Muscle layer of duodenum (tissue), 2 donors: Measurements from ENCODE around the gene APOBEC3G.
"Not testable (repeated sequence)": the region's sequence is repeated elsewhere in the genome, so short reads cannot be mapped to it uniquely, and the experiment has no call there.

Experiments
- H3K27ac ChIP-seq: one replicate; pipeline ENCODE4 v1.7.0; 2013; ENCODE audit warnings: mild to moderate bottlenecking, low read length
- H3K27me3 ChIP-seq: one replicate; pipeline ENCODE4 v1.7.0; 2013; ENCODE audit warnings: low read depth, mild to moderate bottlenecking, control low read depth, low read length
- H3K36me3 ChIP-seq, 2 donors: one replicate each; pipeline ENCODE4 v1.7.0; 2013; ENCODE audit warnings: low read length in 2 of 2, control low read depth in 1 of 2, mild to moderate bottlenecking in 1 of 2; ENCODE audit not compliant: insufficient read depth in 2 of 2, control insufficient read depth in 1 of 2
- H3K4me1 ChIP-seq, 2 donors: one replicate each; pipeline ENCODE4 v1.7.0; 2013; ENCODE audit warnings: low read length in 2 of 2, mild to moderate bottlenecking in 2 of 2, control low read depth in 1 of 2, moderate library complexity in 1 of 2; ENCODE audit not compliant: insufficient read depth in 2 of 2, control insufficient read depth in 1 of 2
- H3K4me3 ChIP-seq, 2 donors: one replicate each; pipeline ENCODE4 v1.7.0; 2013; ENCODE audit warnings: low read length in 2 of 2, low read depth in 1 of 2, mild to moderate bottlenecking in 1 of 2
- H3K9me3 ChIP-seq, 2 donors: one replicate each; pipeline ENCODE4 v1.7.0; 2013; ENCODE audit warnings: low read length in 2 of 2, control low read depth in 1 of 2, mild to moderate bottlenecking in 1 of 2; ENCODE audit not compliant: control insufficient read depth in 1 of 2
- donor health status: healthy.

The APOBEC3G gene

DNA sequence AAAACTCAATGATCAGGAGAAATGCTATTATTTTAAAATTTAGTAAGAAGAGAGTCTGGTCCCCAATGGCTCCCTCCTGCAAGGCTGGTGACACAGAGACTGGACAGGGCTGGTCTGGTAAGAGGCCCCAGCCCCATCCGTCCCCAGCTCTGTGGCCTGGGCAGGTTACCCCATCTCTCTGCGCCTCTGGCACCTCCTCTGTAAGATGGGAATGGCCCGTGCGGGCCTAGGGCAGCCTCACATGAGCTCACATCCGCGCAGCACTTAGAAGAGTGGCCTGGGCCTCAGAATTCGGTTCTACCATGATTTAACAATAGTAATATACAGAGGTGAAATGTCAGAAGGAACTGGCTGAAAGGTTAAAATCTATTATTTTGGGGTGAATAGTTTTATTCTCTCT lies 35.2 kb upstream of the APOBEC3G start:
- Histone ChIP-seq H3K4me3 (no peak overlapping the region), H3K27ac (no peak overlapping the region), H3K36me3 (no peaks in the 10 kb centered on the region), H3K9me3 (no peaks in the 10 kb centered on the region), H3K27me3 (no peaks in the 10 kb centered on the region), H3K4me1 (peaks cover 0 to 10% of the 10 kb centered on the region in 2 donors)

DNA sequence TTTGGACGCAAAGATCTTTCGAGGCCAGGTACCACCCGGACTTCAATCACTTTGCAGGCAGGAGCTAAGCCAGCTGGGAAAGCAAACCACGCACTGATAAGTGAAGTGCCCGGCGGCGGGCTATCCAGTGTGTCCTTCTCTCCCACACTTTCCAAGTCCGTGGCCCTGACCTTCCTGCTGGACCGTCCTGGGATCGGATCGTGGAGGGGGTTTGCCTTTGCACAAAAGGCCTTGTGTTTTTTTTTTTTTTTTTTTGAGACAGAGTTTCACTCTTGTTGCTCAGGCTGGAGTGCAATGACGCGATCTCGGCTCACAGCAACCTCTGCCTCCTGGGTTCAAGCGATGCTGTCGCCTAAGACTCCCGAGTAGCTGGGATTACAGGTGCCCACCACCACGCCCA lies 34.0 kb upstream of the APOBEC3G start:
- H3K4me1 ChIP-seq, H3K27ac ChIP-seq: not testable (repeated sequence)

DNA sequence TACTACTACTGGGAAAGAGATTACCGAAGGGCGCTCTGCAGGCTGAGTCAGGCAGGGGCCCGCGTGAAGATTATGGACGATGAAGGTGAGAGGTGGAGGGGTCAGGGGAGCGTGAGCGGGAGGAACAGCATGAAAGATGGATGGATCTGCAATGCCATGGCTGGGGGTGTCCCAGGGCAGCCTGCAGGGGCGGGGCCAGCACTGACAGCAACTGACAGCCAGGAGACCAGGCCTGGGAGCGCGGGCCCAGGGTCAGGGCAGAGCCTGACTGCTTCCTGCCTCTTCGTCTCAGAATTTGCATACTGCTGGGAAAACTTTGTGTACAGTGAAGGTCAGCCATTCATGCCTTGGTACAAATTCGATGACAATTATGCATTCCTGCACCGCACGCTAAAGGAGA lies 31.9 kb upstream of the APOBEC3G start:
- H3K36me3 ChIP-seq, H3K4me3 ChIP-seq, H3K27ac ChIP-seq, H3K9me3 ChIP-seq, H3K27me3 ChIP-seq, H3K4me1 ChIP-seq: not testable (repeated sequence)

More for the DNA sequence above, 34.0 kb upstream of the APOBEC3G start:
- not testable (repeated sequence) for H3K4me3 ChIP-seq, H3K9me3 ChIP-seq, H3K36me3 ChIP-seq, H3K27me3 ChIP-seq

DNA sequence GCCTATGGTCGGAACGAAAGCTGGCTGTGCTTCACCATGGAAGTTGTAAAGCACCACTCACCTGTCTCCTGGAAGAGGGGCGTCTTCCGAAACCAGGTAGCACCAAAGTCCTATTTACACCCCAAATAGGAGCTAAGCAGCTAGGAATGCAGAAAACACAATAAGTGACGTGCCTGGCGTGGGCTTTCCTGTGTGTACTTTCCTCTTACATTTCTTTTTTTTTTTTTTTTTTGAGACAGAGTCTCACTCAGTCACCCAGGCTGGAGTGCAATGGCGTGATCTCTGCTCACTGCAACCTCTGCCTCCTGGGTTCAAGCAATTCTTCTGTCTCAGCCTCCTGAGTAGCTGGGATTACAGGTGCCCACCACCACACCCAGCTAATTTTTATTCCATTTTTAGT lies 27.6 kb upstream of the APOBEC3G start:
- not testable (repeated sequence) for H3K4me1 ChIP-seq, H3K36me3 ChIP-seq, H3K27ac ChIP-seq, H3K4me3 ChIP-seq, H3K9me3 ChIP-seq, H3K27me3 ChIP-seq

DNA sequence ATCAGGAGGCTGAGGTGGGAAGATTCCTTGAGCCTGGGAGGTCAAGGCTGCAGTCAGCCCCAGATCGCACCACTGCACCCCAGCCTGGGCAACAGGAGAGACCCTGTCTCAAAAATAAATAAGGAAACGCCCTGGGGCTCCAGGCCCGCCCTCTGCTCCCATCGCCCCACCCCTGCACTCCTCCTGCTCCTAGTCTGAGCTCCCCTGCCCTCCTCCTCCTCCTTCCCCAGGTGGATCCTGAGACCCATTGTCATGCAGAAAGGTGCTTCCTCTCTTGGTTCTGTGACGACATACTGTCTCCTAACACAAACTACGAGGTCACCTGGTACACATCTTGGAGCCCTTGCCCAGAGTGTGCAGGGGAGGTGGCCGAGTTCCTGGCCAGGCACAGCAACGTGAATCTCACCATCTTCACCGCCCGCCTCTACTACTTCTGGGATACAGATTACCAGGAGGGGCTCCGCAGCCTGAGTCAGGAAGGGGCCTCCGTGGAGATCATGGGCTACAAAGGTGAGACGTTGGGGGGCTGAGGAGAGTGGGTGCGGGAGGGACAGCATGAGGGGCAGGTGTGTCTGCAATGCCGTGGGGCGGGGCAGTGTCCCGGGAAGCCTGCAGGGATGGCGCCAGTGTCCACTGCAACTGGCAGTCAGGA lies 25.1 kb upstream of the APOBEC3G start:
- H3K36me3 ChIP-seq, H3K27ac ChIP-seq, H3K4me1 ChIP-seq: not testable (repeated sequence)

DNA sequence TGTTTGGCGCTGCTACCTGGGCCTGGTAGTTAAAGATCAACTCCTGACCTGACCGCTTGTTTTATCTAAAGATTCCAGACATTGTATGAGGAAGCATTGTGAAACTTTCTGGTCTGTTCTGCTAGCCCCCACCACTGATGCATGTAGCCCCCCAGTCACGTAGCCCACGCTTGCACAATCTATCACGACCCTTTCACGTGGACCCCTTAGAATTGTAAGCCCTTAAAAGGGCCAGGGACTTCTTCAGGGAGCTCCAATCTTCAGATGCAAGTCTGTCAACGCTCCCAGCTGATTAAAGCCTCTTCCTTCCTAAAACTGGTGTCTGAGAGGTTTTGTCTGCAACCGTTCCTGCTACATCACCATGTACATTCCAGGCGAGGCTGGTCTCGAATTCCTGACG lies 21.4 kb upstream of the APOBEC3G start:
- Histone ChIP-seq H3K4me1 (no peaks in the 10 kb centered on the region), H3K27ac (no peak overlapping the region), H3K27me3 (no peaks in the 10 kb centered on the region), H3K36me3 (no peaks in the 10 kb centered on the region), H3K4me3 (no peak overlapping the region), H3K9me3 (no peaks in the 10 kb centered on the region)

More for the DNA sequence above, 25.1 kb upstream of the APOBEC3G start:
- not testable (repeated sequence) for H3K27me3 ChIP-seq, H3K9me3 ChIP-seq, H3K4me3 ChIP-seq

DNA sequence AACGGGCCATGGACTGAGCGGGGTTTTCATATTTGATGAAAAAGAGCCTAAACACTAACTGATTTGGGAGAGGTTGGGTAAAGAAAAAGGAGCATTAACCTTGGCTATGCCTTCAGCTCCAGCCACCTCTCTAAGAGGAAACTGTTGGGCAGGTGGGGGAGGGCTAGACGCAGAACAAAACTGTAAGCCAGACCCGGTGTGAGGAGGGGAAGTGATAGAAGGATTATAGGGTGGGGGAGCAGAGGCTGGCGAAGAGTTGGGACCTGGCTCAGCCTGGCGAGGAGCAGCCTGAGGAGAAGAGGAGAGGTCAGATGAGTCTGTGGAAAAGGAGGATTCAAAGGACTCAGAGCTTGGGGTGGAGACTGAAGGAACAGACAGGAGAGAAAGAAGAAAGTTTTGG lies 15.8 kb upstream of the APOBEC3G start:
- not testable (repeated sequence) for H3K4me1 ChIP-seq, H3K36me3 ChIP-seq, H3K4me3 ChIP-seq, H3K9me3 ChIP-seq, H3K27ac ChIP-seq, H3K27me3 ChIP-seq

DNA sequence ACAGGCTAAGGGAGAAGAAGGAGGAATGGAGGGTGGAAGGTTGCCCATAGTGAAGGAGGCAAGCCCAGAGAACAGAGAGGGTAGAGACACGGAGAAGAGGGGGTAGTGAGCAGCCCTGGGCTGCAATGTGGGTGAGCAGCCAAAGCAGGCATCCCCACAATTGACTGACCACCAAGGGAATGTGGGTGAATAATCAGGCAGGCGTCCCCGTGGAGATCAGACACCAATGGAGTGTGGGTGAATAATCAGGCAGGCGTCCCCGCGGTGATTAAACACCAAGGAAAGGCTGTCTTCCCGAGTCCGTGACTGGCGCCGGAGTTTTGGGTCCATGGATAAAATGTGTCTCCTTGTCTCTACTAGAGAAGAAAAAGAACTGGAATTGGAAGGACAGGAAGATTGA lies 15.1 kb upstream of the APOBEC3G start:
- not testable (repeated sequence) for H3K27me3 ChIP-seq, H3K27ac ChIP-seq, H3K9me3 ChIP-seq, H3K4me3 ChIP-seq, H3K36me3 ChIP-seq, H3K4me1 ChIP-seq

DNA sequence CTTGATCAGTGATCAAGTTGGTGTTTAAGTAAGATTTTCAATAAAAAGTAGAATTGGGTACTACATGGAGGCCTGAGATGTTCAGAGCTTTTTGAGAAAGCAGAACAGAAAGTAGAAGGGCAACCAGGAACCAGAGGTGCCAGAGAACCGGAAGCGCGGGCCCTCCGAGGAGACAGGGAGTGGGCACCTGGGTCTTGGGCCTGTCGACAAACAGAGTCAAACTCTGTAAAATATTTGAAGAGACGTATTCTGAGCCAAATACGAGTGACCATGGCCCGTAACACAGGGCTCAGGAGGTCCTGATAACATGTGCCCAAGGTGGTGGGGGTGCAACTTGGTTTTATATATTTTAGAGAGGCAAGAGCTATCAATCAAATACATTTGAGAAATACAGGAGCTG lies 13.2 kb upstream of the APOBEC3G start:
- not testable (repeated sequence) for H3K4me3 ChIP-seq, H3K36me3 ChIP-seq, H3K27me3 ChIP-seq, H3K4me1 ChIP-seq, H3K9me3 ChIP-seq, H3K27ac ChIP-seq

DNA sequence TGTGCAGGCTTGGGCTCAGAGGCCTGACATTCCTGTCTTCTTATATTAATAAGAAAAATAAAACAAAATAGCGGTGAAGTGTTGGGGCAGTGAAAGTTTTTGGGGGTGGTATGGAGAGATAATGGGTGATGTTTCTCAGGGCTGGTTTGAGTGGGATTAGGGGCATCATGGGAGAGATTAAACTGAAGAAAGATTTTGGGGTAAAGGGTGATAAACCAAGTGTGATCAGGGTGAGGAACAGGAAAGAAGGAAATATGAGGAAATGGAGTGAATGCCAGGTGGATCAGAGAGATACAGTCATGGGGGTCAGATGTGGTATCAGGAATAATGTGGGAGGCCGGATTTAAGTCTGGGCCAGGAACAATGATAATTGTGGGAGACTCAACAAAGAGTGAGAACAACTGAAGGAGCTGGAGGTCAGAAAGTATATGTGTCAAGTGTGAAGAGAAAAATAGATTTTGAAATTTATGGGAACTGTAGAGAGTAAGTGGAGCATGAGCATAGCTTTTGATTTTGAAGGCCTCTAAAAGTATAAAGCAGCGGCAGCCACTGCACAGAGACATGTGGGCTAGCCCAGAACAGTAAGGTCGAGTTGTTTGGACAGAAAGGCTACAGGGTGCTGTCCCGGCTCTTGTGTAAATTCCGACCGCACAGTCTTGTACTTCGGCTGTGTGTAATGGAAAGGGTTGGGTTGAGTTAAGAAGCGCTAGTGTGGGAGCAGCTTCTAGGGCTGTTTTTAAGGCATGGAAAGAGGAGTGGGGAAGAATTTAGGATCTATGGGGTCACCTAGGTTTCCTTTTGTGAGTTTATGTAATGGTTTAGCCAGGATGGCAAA lies 10.4 kb upstream of the APOBEC3G start:
- not testable (repeated sequence) for H3K27ac ChIP-seq, H3K9me3 ChIP-seq, H3K4me1 ChIP-seq, H3K4me3 ChIP-seq, H3K27me3 ChIP-seq, H3K36me3 ChIP-seq

DNA sequence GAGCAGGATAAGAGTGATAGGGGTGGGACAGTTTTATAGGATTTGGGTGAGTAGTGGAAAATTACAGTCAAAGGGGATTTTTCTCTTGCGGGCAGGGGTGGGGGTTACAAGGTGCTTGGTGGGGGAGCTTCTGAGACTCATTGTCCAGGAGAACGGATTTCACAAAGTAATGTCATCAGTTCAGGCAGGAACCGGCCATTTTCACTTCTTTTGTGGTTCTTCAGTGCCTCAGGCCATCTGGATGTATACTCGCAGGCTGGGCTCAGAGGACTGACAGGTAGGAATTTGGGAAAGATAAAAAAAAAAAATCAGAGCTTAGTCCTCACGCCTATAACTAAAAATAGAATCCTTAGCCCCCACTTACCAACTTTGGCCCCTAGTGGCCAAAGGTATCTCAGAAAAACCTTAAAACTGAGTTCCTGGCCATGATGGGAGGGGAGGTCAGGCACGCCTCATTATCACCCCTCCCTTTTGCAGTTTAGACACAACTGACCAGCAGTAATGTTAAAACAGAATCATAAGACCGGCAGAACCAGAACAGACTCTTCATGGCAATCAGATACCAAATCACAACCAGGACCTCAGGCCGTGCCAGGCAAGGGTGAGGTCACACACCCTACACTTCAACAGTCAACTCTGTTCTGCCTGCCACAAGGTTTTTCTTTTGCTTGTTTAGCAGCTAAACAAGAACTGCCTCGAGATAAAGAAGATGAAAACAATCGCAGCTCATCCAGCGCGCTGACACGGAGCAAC lies 8.9 kb upstream of the APOBEC3G start:
- Histone ChIP-seq H3K36me3 (no peaks in the 10 kb centered on the region), H3K27ac (no peak overlapping the region), H3K9me3 (no peaks in the 10 kb centered on the region), H3K4me1 (no peaks in the 10 kb centered on the region), H3K27me3 (no peaks in the 10 kb centered on the region), H3K4me3 (no peak overlapping the region)
